Nephron (organoid): ENCODE data around the gene CELA2A.

Experiments used
- H3K27ac Mint-ChIP-seq, 3 experiments: 2 replicates each; pipeline ENCODE4 v1.8.0; 2020; ENCODE audit warnings: mixed read lengths in 3 of 3, mild to moderate bottlenecking in 2 of 3, moderate library complexity in 1 of 3
- H3K27me3 Mint-ChIP-seq: 2 replicates; pipeline ENCODE4 v1.8.0; 2021; ENCODE audit warnings: low read depth, mild to moderate bottlenecking, moderate library complexity, mixed read lengths
- H3K36me3 Mint-ChIP-seq: 2 replicates; pipeline ENCODE4 v1.8.0; 2020; ENCODE audit warnings: low read depth, mixed read lengths
- H3K4me1 Mint-ChIP-seq: 2 replicates; pipeline ENCODE4 v1.8.0; 2020; ENCODE audit warnings: mixed read lengths
- H3K4me3 Mint-ChIP-seq, 3 experiments: 2 replicates each; pipeline ENCODE4 v1.8.0; 2020; ENCODE audit warnings: mild to moderate bottlenecking in 3 of 3, mixed read lengths in 3 of 3, moderate library complexity in 2 of 3
- H3K9me3 Mint-ChIP-seq: 2 replicates; pipeline ENCODE4 v1.8.0; 2020; ENCODE audit warnings: mixed read lengths
- TF ChIP-seq, protein P1 (sequence below), 3 experiments: fragments of 200-600 bp; sonication (generic); IDR thresholded peaks; one replicate each; pipeline ENCODE4 v1.5.0; 2021; ENCODE audit warnings: antibody characterized with exemption in 3 of 3; ENCODE audit not compliant: unreplicated experiment in 3 of 3

Gene CELA2A

DNA sequence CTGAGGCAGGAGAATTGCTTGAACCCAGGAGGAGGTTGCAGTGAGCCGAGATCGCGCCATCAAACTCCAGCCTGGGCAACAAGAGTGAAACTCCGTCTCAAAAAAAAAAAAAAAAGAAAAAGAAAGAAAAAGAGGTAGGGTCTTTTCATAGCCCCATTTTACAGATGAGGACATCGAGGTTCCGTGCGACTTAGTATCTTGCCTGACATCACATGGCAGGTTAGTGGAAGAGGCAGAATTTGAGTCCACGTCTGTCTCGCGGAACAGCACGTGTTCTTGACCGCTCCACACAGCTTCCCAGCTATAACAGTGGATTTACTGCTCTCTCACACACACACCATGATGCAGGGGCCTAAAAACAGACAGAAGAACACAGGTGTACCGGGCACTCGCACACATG is 17.2 kb upstream of the CELA2A start:
- H3K27me3 Mint-ChIP-seq: peaks cover 8% of the 10 kb centered on the region
- TF ChIP-seq, protein P1, sequence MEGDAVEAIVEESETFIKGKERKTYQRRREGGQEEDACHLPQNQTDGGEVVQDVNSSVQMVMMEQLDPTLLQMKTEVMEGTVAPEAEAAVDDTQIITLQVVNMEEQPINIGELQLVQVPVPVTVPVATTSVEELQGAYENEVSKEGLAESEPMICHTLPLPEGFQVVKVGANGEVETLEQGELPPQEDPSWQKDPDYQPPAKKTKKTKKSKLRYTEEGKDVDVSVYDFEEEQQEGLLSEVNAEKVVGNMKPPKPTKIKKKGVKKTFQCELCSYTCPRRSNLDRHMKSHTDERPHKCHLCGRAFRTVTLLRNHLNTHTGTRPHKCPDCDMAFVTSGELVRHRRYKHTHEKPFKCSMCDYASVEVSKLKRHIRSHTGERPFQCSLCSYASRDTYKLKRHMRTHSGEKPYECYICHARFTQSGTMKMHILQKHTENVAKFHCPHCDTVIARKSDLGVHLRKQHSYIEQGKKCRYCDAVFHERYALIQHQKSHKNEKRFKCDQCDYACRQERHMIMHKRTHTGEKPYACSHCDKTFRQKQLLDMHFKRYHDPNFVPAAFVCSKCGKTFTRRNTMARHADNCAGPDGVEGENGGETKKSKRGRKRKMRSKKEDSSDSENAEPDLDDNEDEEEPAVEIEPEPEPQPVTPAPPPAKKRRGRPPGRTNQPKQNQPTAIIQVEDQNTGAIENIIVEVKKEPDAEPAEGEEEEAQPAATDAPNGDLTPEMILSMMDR (IDR thresholded peaks at IDR 0.05; ENCODE audit: unreplicated experiment in 3 of 3): no peak
- H3K27ac Mint-ChIP-seq: no peak overlapping the region
- no peak overlapping the region for H3K4me3 Mint-ChIP-seq
- H3K36me3 Mint-ChIP-seq: no peaks in the 10 kb centered on the region
- H3K9me3 Mint-ChIP-seq: no peaks in the 10 kb centered on the region
- peaks cover 9% of the 10 kb centered on the region for H3K4me1 Mint-ChIP-seq

DNA sequence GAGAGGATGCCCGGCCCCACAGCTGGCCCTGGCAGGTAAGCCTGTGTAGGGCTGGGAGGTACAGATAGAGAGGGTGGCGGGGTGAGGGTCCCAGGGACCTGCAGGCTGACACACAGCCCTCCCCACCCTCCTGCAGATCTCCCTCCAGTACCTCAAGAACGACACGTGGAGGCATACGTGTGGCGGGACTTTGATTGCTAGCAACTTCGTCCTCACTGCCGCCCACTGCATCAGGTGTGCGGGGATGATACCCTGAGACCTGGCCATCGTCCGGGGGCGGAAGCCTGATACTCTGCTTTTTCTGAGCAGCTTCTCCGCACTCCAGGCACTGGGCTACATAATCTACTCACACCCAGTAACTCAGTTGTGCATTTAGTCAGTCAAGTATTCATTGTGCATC is 16.2 kb upstream of the CELA2A start:
- no peaks in the 10 kb centered on the region for H3K36me3 Mint-ChIP-seq
- peaks cover 11% of the 10 kb centered on the region for H3K27me3 Mint-ChIP-seq
- H3K4me3 Mint-ChIP-seq: no peak overlapping the region
- H3K27ac Mint-ChIP-seq: no peak overlapping the region
- TF ChIP-seq, protein P1 (IDR thresholded peaks at IDR 0.05; ENCODE audit: unreplicated experiment in 3 of 3): no peak
- no peaks in the 10 kb centered on the region for H3K9me3 Mint-ChIP-seq
- peaks cover 9% of the 10 kb centered on the region for H3K4me1 Mint-ChIP-seq

DNA sequence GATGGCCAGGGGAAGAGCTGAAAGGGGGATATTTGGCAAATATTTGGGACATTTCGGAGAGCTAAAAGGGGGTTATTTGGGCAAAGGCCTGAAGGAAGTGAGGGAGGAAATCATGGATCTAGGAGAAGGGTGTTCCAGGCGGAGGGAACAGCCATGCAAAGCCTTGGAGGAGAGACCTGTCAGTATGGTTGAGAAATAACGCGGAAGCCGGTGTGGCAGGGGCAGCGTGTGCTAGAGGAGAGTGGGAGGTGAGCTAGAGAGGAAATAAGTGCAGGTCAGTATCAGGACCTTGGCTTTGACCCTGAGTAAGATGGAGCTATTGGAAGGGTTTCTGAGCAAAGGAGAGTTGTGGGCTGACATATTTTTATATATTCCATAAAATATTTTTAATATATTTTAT is 15.3 kb upstream of the CELA2A start:
- Mint-ChIP-seq H3K27ac (no peak overlapping the region), H3K27me3 (peaks cover 16% of the 10 kb centered on the region), H3K4me1 (peaks cover 14% of the 10 kb centered on the region), H3K4me3 (no peak overlapping the region), H3K36me3 (no peaks in the 10 kb centered on the region), H3K9me3 (no peaks in the 10 kb centered on the region)
- TF ChIP-seq, protein P1 (IDR thresholded peaks at IDR 0.05; ENCODE audit: unreplicated experiment in 3 of 3): no peak

GRCh38 chr1:15442119-15442518 is 14.4 kb upstream of the CELA2A start:
- Mint-ChIP-seq H3K9me3 (no peaks in the 10 kb centered on the region), H3K27ac (no peak overlapping the region), H3K4me1 (peaks cover 14% of the 10 kb centered on the region), H3K36me3 (no peaks in the 10 kb centered on the region), H3K4me3 (no peak overlapping the region), H3K27me3 (peaks cover 12% of the 10 kb centered on the region)
- TF ChIP-seq, protein P1 (IDR thresholded peaks at IDR 0.05; ENCODE audit: unreplicated experiment in 3 of 3): no peak

DNA sequence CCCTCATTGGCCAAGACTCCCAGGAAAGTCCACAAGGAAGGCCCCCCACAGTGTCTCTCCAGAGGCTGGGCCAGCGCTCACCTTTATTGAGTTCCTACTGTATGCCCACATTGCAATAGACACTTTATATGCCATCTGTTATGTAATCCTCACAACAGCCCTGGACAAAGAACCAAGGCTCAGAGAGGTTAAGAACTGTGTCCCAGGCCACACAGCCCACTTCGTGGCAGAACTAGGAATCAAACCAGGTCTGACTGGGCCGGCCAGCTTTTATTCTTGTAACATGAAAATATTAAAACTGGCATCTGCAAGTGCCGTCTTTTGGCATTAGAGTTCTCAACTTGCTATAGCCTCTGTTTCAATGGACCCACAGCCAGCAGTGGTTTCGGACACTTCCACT is 13.8 kb upstream of the CELA2A start:
- Mint-ChIP-seq H3K36me3 (no peaks in the 10 kb centered on the region), H3K9me3 (no peaks in the 10 kb centered on the region), H3K4me3 (no peak overlapping the region), H3K27me3 (peaks cover 8% of the 10 kb centered on the region), H3K27ac (no peak overlapping the region), H3K4me1 (peaks cover 14% of the 10 kb centered on the region)
- TF ChIP-seq, protein P1 (IDR thresholded peaks at IDR 0.05; ENCODE audit: unreplicated experiment in 3 of 3): no peak

DNA sequence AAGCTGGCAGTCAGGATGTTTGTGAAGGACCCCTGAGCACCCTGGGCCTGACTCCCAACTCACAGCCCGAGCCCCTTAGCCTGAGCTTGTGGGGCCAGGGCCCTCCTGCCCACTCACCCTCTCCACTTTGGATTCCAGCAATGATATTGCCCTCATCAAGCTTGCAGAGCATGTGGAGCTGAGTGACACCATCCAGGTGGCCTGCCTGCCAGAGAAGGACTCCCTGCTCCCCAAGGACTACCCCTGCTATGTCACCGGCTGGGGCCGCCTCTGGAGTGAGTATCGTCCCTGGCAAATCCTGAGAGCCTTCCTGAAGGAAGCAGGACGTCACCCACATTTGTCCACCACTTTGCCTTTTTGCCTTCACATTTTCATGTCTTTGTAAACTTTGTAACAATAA is 13.3 kb upstream of the CELA2A start:
- no peaks in the 10 kb centered on the region for H3K9me3 Mint-ChIP-seq
- peaks cover 14% of the 10 kb centered on the region for H3K4me1 Mint-ChIP-seq
- H3K4me3 Mint-ChIP-seq: no peak overlapping the region
- H3K27ac Mint-ChIP-seq: no peak overlapping the region
- peaks cover 8% of the 10 kb centered on the region for H3K27me3 Mint-ChIP-seq
- H3K36me3 Mint-ChIP-seq: no peaks in the 10 kb centered on the region
- TF ChIP-seq, protein P1 (IDR thresholded peaks at IDR 0.05; ENCODE audit: unreplicated experiment in 3 of 3): no peak
